H9 (cell line): ENCODE measurements around the gene FBXW9. TPM values are rescaled to one million over a fixed set of nuclear protein-coding genes. Genes with fewer than 3 reads are reported as not detected.

Experiments
- DNase-seq: peaks from one replicate; pipeline ENCODE4 v3.0.0-alpha.2; 2017
- H2AFZ ChIP-seq: one replicate; pipeline ENCODE4 v1.6.1; 2013; ENCODE audit warnings: mild to moderate bottlenecking, low read length, control low read depth, moderate library complexity
- H2AK5ac ChIP-seq: 2 replicates; pipeline ENCODE4 v1.6.1; 2013; ENCODE audit warnings: low read length, control low read depth, mixed read lengths; ENCODE audit not compliant: insufficient read length
- H2BK120ac ChIP-seq: one replicate; pipeline ENCODE4 v1.6.1; 2013; ENCODE audit warnings: low read depth, mild to moderate bottlenecking, low read length, control low read depth, inconsistent platforms; ENCODE audit not compliant: poor library complexity, severe bottlenecking
- H2BK12ac ChIP-seq: 2 replicates; pipeline ENCODE4 v1.6.1; 2013; ENCODE audit warnings: low read length, control low read depth, mixed read lengths, low read depth; ENCODE audit not compliant: insufficient read length
- H2BK15ac ChIP-seq: 2 replicates; pipeline ENCODE4 v1.6.1; 2013; ENCODE audit warnings: low read depth, low read length, control low read depth
- H2BK20ac ChIP-seq: one replicate; pipeline ENCODE4 v1.6.1; 2013; ENCODE audit warnings: low read depth, mild to moderate bottlenecking, low read length, control low read depth, inconsistent platforms; ENCODE audit not compliant: poor library complexity, severe bottlenecking
- H2BK5ac ChIP-seq: 2 replicates; pipeline ENCODE4 v1.6.1; 2013; ENCODE audit warnings: low read length, control low read depth, mixed read lengths; ENCODE audit not compliant: insufficient read length
- H3K14ac ChIP-seq: 2 replicates; pipeline ENCODE4 v1.6.1; 2013; ENCODE audit warnings: low read length, control low read depth; ENCODE audit not compliant: insufficient read depth
- H3K18ac ChIP-seq: 2 replicates; pipeline ENCODE4 v1.6.1; 2013; ENCODE audit warnings: low read depth, mild to moderate bottlenecking, mixed read lengths, low read length, control low read depth; ENCODE audit not compliant: insufficient read length
- H3K23ac ChIP-seq: 2 replicates; pipeline ENCODE4 v1.6.1; 2013; ENCODE audit warnings: low read length, control low read depth, mixed read lengths, low read depth; ENCODE audit not compliant: insufficient read length
- H3K23me2 ChIP-seq: 2 replicates; pipeline ENCODE4 v1.6.1; 2013; ENCODE audit warnings: low read depth, mild to moderate bottlenecking, mixed read lengths, low read length, control low read depth; ENCODE audit not compliant: insufficient read length, poor library complexity, severe bottlenecking
- H3K27ac ChIP-seq: 2 replicates; pipeline ENCODE4 v1.5.1; 2013; ENCODE audit warnings: low read length, control low read depth, mixed read lengths, low read depth; ENCODE audit not compliant: insufficient read length
- H3K27me3 ChIP-seq: 2 replicates; pipeline ENCODE4 v1.6.1; 2013; ENCODE audit warnings: low read length, control low read depth, inconsistent platforms; ENCODE audit not compliant: insufficient read depth
- H3K4ac ChIP-seq: 2 replicates; pipeline ENCODE4 v1.6.1; 2013; ENCODE audit warnings: low read depth, mild to moderate bottlenecking, control low read depth, inconsistent platforms, low read length, moderate library complexity
- H3K4me1 ChIP-seq: 2 replicates; pipeline ENCODE4 v1.6.1; 2013; ENCODE audit warnings: low read length, control low read depth, inconsistent platforms; ENCODE audit not compliant: insufficient read depth
- H3K4me2 ChIP-seq: 2 replicates; pipeline ENCODE4 v1.6.1; 2013; ENCODE audit warnings: low read length, control low read depth, mixed read lengths; ENCODE audit not compliant: insufficient read length, insufficient read depth
- H3K56ac ChIP-seq: 2 replicates; pipeline ENCODE4 v1.6.1; 2013; ENCODE audit warnings: low read depth, mild to moderate bottlenecking, mixed read lengths, low read length, control low read depth; ENCODE audit not compliant: insufficient read length
- H3K79me1 ChIP-seq: 2 replicates; pipeline ENCODE4 v1.6.1; 2013; ENCODE audit warnings: low read depth, mild to moderate bottlenecking, moderate library complexity, low read length, control low read depth, inconsistent platforms; ENCODE audit not compliant: insufficient read depth, poor library complexity, severe bottlenecking
- H3K79me2 ChIP-seq: 2 replicates; pipeline ENCODE4 v1.6.1; 2013; ENCODE audit warnings: low read length, control low read depth, inconsistent platforms; ENCODE audit not compliant: insufficient read depth
- H3K9ac ChIP-seq: 2 replicates; pipeline ENCODE4 v1.6.1; 2013; ENCODE audit warnings: low read length, control low read depth, mixed read lengths; ENCODE audit not compliant: insufficient read length; ENCODE audit errors: extremely low read depth
- H3K9me3 ChIP-seq: one replicate; pipeline ENCODE4 v1.6.1; 2013; ENCODE audit warnings: low read depth, low read length, inconsistent platforms; ENCODE audit not compliant: control insufficient read depth
- H3T11ph ChIP-seq: one replicate; pipeline ENCODE4 v1.6.1; 2013; ENCODE audit warnings: mild to moderate bottlenecking, low read length, control low read depth, inconsistent platforms
- H4K20me1 ChIP-seq: one replicate; pipeline ENCODE4 v1.6.1; 2013; ENCODE audit not compliant: control insufficient read depth, insufficient read length, insufficient read depth
- H4K5ac ChIP-seq: 2 replicates; pipeline ENCODE4 v1.6.1; 2013; ENCODE audit warnings: low read depth, mild to moderate bottlenecking, mixed read lengths, low read length, control low read depth; ENCODE audit not compliant: insufficient read length
- H4K8ac ChIP-seq: replicated peaks from 2 replicates; pipeline ENCODE4 v1.6.1; 2013; ENCODE audit warnings: low read length, control low read depth, mixed read lengths, low read depth; ENCODE audit not compliant: insufficient read length
- H4K91ac ChIP-seq: 2 replicates; pipeline ENCODE4 v1.6.1; 2013; ENCODE audit warnings: low read depth, mild to moderate bottlenecking, moderate library complexity, mixed read lengths, low read length, control low read depth; ENCODE audit not compliant: insufficient read length
- H3K27ac Mint-ChIP-seq, 3 experiments: 2 replicates in 2 of 3; 3 replicates in 1 of 3; pipeline ENCODE4 v1.8.0; 2020 to 2021; ENCODE audit warnings: mixed read lengths in 3 of 3, mild to moderate bottlenecking in 1 of 3, moderate library complexity in 1 of 3
- H3K27me3 Mint-ChIP-seq: 2 replicates; pipeline ENCODE4 v1.8.0; 2021; ENCODE audit warnings: low read depth, mild to moderate bottlenecking, moderate library complexity, mixed read lengths
- H3K36me3 Mint-ChIP-seq, 3 experiments: 2 replicates in 2 of 3; 3 replicates in 1 of 3; pipeline ENCODE4 v1.8.0; 2020 to 2021; ENCODE audit warnings: low read depth in 3 of 3, mixed read lengths in 3 of 3; ENCODE audit not compliant: insufficient read depth in 1 of 3
- H3K4me1 Mint-ChIP-seq, 2 experiments: 2 replicates each; pipeline ENCODE4 v1.8.0; 2020; ENCODE audit warnings: mixed read lengths in 2 of 2
- H3K4me3 Mint-ChIP-seq, 2 experiments: 2 replicates in 1 of 2; 3 replicates in 1 of 2; pipeline ENCODE4 v1.8.0; 2020 to 2021; ENCODE audit warnings: mild to moderate bottlenecking in 2 of 2, mixed read lengths in 2 of 2, moderate library complexity in 1 of 2
- H3K9me3 Mint-ChIP-seq, 2 experiments: 2 replicates in 1 of 2; 3 replicates in 1 of 2; pipeline ENCODE4 v1.8.0; 2020; ENCODE audit warnings: mild to moderate bottlenecking in 2 of 2, mixed read lengths in 2 of 2, moderate library complexity in 1 of 2
- CTCF ChIP-seq: fragments of 200-600 bp; sonication (generic); conservative IDR thresholded peaks from 3 replicates; pipeline ENCODE4 v1.8.0; 2021; ENCODE audit warnings: antibody characterized with exemption, mild to moderate bottlenecking
- WGBS: extraction: QIAGEN DNeasy Blood & Tissue Kit; methylation state at CpG from one replicate; pipeline ENCODE4 v1.1.7; 2013; ENCODE audit warnings: missing lambda C conversion rate, low lambda C conversion rate, mixed read lengths; ENCODE audit not compliant: insufficient read length; ENCODE audit errors: extremely low coverage; 5-methylcytosine and 5-hydroxymethylcytosine counted together
- total RNA-seq: library from RNA; stranded (reverse); gene quantifications from 2 replicates; pipeline ENCODE4 v1.2.1, GENCODE V29; 2021

FBXW9 gene
- total RNA-seq, 1 experiment from 2014 or later, result 11.7 TPM

GRCh38 chr19:12711187-12711586 is 14.8 kb upstream of the FBXW9 start:
- Histone ChIP-seq H3K27ac (no peak overlapping the region), H4K5ac (no peak overlapping the region), H3K9ac (no peak overlapping the region), H2BK120ac (no peak overlapping the region), H4K8ac (no peak overlapping the region), H4K91ac (no peak overlapping the region), H2AFZ (no peak overlapping the region), H3K56ac (no peak overlapping the region), H2BK5ac (no peak overlapping the region), H3K18ac (no peak overlapping the region), H3K79me2 (no peaks in the 10 kb centered on the region), H3K23ac (no peak overlapping the region), H2AK5ac (no peak overlapping the region), H4K20me1 (no peaks in the 10 kb centered on the region), H3K4me2 (no peak overlapping the region), H3K9me3 (no peaks in the 10 kb centered on the region), H2BK15ac (no peak overlapping the region), H3K79me1 (no peaks in the 10 kb centered on the region), H3T11ph (no peak overlapping the region), H3K14ac (no peak overlapping the region), H2BK20ac (no peak overlapping the region), H2BK12ac (no peak overlapping the region), H3K27me3 (no peaks in the 10 kb centered on the region), H3K23me2 (no peaks in the 10 kb centered on the region), H3K4ac (no peak overlapping the region), H3K4me1 (no peaks in the 10 kb centered on the region)
- TF ChIP-seq CTCF, result no peak
- H3K27me3 Mint-ChIP-seq, result no peaks in the 10 kb centered on the region
- no peaks in the 10 kb centered on the region for H3K4me1 Mint-ChIP-seq
- no peaks in the 10 kb centered on the region for H3K9me3 Mint-ChIP-seq
- H3K36me3 Mint-ChIP-seq, result peaks cover 53 to 87% (median 86%) of the 10 kb centered on the region in 3 experiments; a peak in 6 of 7 replicates
- H3K4me3 Mint-ChIP-seq, result no peak overlapping the region
- no peak overlapping the region for H3K27ac Mint-ChIP-seq
- no CpG with 5 or more reads among the region's 17 CpGs for WGBS
- no peak for DNase-seq
